K562 (cell line): Measurements from ENCODE around the gene SVOP. TPM values are rescaled to one million over a fixed set of nuclear protein-coding genes. Genes with fewer than 3 reads are reported as not detected.

Experiments
- BHLHE40 ChIP-seq: IDR thresholded peaks from 2 replicates; pipeline ENCODE4 v1.6.1; 2011; ENCODE audit warnings: low read length, improper control_type of control experiment
- CBX5 ChIP-seq: IDR thresholded peaks from 2 replicates; pipeline ENCODE4 v1.6.1; 2014; ENCODE audit warnings: low read depth, borderline replicate concordance
- DMBX1 ChIP-seq: fragments of 250-450 bp; sonication (Bioruptor Pico); IDR thresholded peaks from 2 replicates; pipeline ENCODE4 v1.8.0; 2022; ENCODE audit warnings: inconsistent platforms, mild to moderate bottlenecking, moderate library complexity, borderline replicate concordance
- HMG20B ChIP-seq: fragments of 250-450 bp; sonication (Bioruptor Pico); IDR thresholded peaks from 2 replicates; pipeline ENCODE4 v1.5.0; 2021; ENCODE audit warnings: mild to moderate bottlenecking
- HNRNPK ChIP-seq: fragments of 200-400 bp; formaldehyde crosslinking; IDR thresholded peaks from one replicate; pipeline ENCODE4 v1.6.1; 2018; ENCODE audit warnings: mild to moderate bottlenecking, low read depth, low read length; ENCODE audit not compliant: poor library complexity, severe bottlenecking
- JUNB ChIP-seq: fragments of 450-650 bp; formaldehyde crosslinking; conservative IDR thresholded peaks from 2 replicates; pipeline ENCODE4 v1.4.0; 2020; ENCODE audit warnings: mild to moderate bottlenecking
- KDM4B ChIP-seq, 2 experiments: fragments of 450-650 bp in 1 of 2; sonication (generic) in 1 of 2; IDR thresholded peaks; 2 replicates each; pipeline ENCODE4 v1.6.1; 2016 to 2017; ENCODE audit warnings: borderline replicate concordance in 2 of 2, antibody characterized with exemption in 1 of 2, low read depth in 1 of 2, mild to moderate bottlenecking in 1 of 2
- MEF2A ChIP-seq: IDR thresholded peaks from 2 replicates; pipeline ENCODE4 v1.6.1; 2011; ENCODE audit warnings: low read depth, mild to moderate bottlenecking, low read length, moderate library complexity; ENCODE audit not compliant: control insufficient read depth
- MTA3 ChIP-seq: fragments of 450-650 bp; formaldehyde crosslinking; IDR thresholded peaks from 2 replicates; pipeline ENCODE4 v1.6.1; 2017; ENCODE audit warnings: mild to moderate bottlenecking, borderline replicate concordance
- NBN ChIP-seq: fragments of 450-650 bp; IDR thresholded peaks from 2 replicates; pipeline ENCODE4 v1.6.1; 2016; ENCODE audit warnings: low read depth, mild to moderate bottlenecking
- NCOR1 ChIP-seq: fragments of 450-650 bp; IDR thresholded peaks from 2 replicates; pipeline ENCODE4 v1.6.1; 2016; ENCODE audit warnings: mild to moderate bottlenecking, moderate library complexity
- PHB ChIP-seq: fragments of 250-450 bp; sonication (Bioruptor Pico); IDR thresholded peaks from 2 replicates; pipeline ENCODE4 v1.5.0; 2021
- POLR2G ChIP-seq: fragments of 200-400 bp; formaldehyde crosslinking; IDR thresholded peaks from 2 replicates; pipeline ENCODE4 v1.6.1; 2017; ENCODE audit warnings: low read depth, mild to moderate bottlenecking, antibody characterized with exemption, low read length, moderate library complexity
- POLR3G ChIP-seq: IDR thresholded peaks from 2 replicates; pipeline ENCODE4 v1.6.1; 2011; ENCODE audit not compliant: insufficient read length, insufficient replicate concordance; ENCODE audit errors: extremely low read depth
- SIN3A ChIP-seq, 2 experiments: fragments of 150-350 bp in 1 of 2; IDR thresholded peaks; 2 replicates each; pipeline ENCODE4 v1.6.1; 2011 to 2016; ENCODE audit warnings: borderline replicate concordance in 2 of 2, low read depth in 2 of 2, low read length in 2 of 2, mild to moderate bottlenecking in 2 of 2, moderate library complexity in 2 of 2; ENCODE audit not compliant: control insufficient read depth in 1 of 2
- TBP ChIP-seq: optimal IDR thresholded peaks from 2 replicates; pipeline ENCODE3; 2011; ENCODE audit warnings: low read depth, low read length, improper control_type of control experiment
- XRCC5 ChIP-seq: fragments of 200-400 bp; formaldehyde crosslinking; IDR thresholded peaks from 2 replicates; pipeline ENCODE4 v1.6.1; 2017; ENCODE audit warnings: low read depth, mild to moderate bottlenecking, low read length
- YBX1 ChIP-seq: fragments of 450-650 bp; IDR thresholded peaks from 2 replicates; pipeline ENCODE4 v1.7.1; 2016; ENCODE audit warnings: mild to moderate bottlenecking
- ZNF165 ChIP-seq: fragments of 250-450 bp; sonication (Bioruptor Pico); IDR thresholded peaks from 2 replicates; pipeline ENCODE4 v1.4.0; 2020; ENCODE audit warnings: borderline replicate concordance
- ZNF324 ChIP-seq: fragments of 250-450 bp; sonication (Bioruptor Pico); IDR thresholded peaks from 2 replicates; pipeline ENCODE4 v1.4.0; 2020; ENCODE audit warnings: mild to moderate bottlenecking
- polyA plus RNA-seq, 8 experiments: library from polyadenylated mRNA; depleted of rRNA in 4 of 8; stranded (reverse) in 5 of 8; unstranded in 3 of 8; fragments of >200 nt; fragmentation: Nextera tagmentation in 2 of 8; fragmentation: Illumina TruSeq in 1 of 8; extraction: Ambion mirVana in 2 of 8; extraction: Trizol in 1 of 8; gene quantifications; 2 replicates each; pipeline versions ENCODE4 v1.2.1 to v1.2.3, GENCODE V29; 2011 to 2014; ENCODE audit warnings: inconsistent platforms in 1 of 8, missing spikeins in 1 of 8
- total RNA-seq, 7 experiments: library from RNA; depleted of rRNA in 6 of 7; stranded (reverse); fragments of >200 nt in 6 of 7; fragmentation: Illumina TruSeq in 2 of 7; extraction: Trizol in 2 of 7; gene quantifications; 2 replicates each; pipeline versions ENCODE4 v1.2.1 to v1.2.3, GENCODE V29; 2011 to 2021; ENCODE audit warnings: low replicate concordance in 1 of 7
- TF ChIP-seq, protein P1 (sequence below): fragments of 150-350 bp; IDR thresholded peaks from 2 replicates; pipeline ENCODE4 v1.6.1; 2014; ENCODE audit warnings: low read depth, mild to moderate bottlenecking, low read length, borderline replicate concordance
- TF ChIP-seq, protein P2 (sequence below): fragments of 450-650 bp; conservative IDR thresholded peaks from 2 replicates; pipeline ENCODE4 v1.6.1; 2016; ENCODE audit warnings: missing genetic modification characterization, low read depth, mild to moderate bottlenecking, control low read depth, missing compliant biosample characterization
- TF ChIP-seq, protein P3 (sequence below): sonication (generic); formaldehyde crosslinking; IDR thresholded peaks from 2 replicates; pipeline ENCODE4 v1.9.0; 2022; ENCODE audit warnings: mild to moderate bottlenecking, missing genetic modification reagents

SVOP gene
- total and polyA plus RNA-seq, 9 of the 15 experiments (the other 6 are each of a cell fraction or from before 2014, with no cell fraction given) = 0.01 to 0.09 (median 0.06) TPM; not detected in 1

DNA sequence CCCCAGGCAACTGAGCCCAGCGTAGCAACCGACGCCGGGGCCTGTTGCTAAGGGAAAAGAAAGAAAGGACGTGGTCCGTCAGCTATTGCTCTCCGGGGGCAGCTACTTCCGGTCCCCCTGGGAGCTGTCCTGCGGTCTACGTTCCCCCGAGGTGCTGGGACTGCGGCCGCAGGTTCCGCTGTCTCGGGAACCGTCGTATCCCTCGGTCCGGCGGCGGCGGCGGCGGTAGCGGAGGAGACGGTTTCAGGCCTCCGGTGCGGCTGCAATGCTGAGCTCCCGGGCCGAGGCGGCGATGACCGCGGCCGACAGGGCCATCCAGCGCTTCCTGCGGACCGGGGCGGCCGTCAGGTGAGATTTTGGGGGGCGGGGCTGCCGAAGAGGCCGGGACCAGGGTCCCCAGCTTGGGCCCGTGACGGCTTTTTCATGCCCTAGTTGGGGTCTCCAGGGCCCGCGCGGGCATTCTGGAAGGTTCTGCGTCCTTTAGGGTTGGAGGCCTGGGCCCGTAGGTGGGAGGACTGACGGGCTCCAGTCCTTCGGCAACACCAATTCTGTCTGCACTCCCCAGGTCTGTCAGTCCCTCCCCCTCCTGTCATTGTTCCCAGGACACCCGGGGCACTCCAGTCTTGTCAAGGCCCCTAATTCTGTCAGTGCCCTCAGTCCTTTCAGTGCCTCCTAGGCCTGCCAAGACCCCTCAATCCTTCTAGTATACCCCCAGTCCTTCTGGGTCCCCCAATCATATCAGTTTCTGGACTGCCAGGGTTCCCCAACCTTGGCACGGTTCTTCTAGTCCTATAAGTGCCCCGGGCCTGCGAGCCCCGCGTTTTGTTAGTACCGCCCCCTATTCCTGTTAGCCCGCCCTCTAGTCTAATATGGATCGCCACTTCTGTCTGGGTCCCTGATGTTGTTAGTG lies 31.8 kb upstream of the SVOP start, which contains the start of gene USP30 (continued):
- TF ChIP-seq NBN (no peak), CBX5 (0 out of 2 replicates have a peak, but pooled peaks have one; percentile 40), MEF2A (0 out of 2 replicates have a peak, but pooled peaks have one; percentile 54), HNRNPK (no peak), SIN3A (IDR thresholded peaks at IDR 0.05; ENCODE audit: borderline replicate concordance in 2 of 2, control insufficient read depth in 1 of 2, low read depth in 2 of 2, low read length in 2 of 2) (peak; percentile 84 to 97; a peak in 2 of 4 replicates), KDM4B (IDR thresholded peaks at IDR 0.05; ENCODE audit: borderline replicate concordance in 2 of 2, low read depth in 1 of 2) (peak in 1 of 2 experiments; percentile 99; a peak in 2 of 4 replicates), ZNF324 (CRISPR knock-in tag) (no peak), JUNB (CRISPR knock-in tag) (no peak), NCOR1 (0 out of 2 replicates have a peak, but pooled peaks have one; percentile 30), XRCC5 (peak; percentile 99), MTA3 (peak; percentile 83), YBX1 (no peak), BHLHE40 (peak; percentile 41; the same call in 1 of the 2 replicates), DMBX1 (CRISPR knock-in tag) (no peak), POLR3G (no peak), ZNF165 (CRISPR knock-in tag) (no peak), TBP (peak; percentile 78), PHB (CRISPR knock-in tag) (peak; percentile 94), HMG20B (CRISPR knock-in tag) (0 out of 2 replicates have a peak, but pooled peaks have one; percentile 53), POLR2G (peak; percentile 79)
- TF ChIP-seq, protein P1, sequence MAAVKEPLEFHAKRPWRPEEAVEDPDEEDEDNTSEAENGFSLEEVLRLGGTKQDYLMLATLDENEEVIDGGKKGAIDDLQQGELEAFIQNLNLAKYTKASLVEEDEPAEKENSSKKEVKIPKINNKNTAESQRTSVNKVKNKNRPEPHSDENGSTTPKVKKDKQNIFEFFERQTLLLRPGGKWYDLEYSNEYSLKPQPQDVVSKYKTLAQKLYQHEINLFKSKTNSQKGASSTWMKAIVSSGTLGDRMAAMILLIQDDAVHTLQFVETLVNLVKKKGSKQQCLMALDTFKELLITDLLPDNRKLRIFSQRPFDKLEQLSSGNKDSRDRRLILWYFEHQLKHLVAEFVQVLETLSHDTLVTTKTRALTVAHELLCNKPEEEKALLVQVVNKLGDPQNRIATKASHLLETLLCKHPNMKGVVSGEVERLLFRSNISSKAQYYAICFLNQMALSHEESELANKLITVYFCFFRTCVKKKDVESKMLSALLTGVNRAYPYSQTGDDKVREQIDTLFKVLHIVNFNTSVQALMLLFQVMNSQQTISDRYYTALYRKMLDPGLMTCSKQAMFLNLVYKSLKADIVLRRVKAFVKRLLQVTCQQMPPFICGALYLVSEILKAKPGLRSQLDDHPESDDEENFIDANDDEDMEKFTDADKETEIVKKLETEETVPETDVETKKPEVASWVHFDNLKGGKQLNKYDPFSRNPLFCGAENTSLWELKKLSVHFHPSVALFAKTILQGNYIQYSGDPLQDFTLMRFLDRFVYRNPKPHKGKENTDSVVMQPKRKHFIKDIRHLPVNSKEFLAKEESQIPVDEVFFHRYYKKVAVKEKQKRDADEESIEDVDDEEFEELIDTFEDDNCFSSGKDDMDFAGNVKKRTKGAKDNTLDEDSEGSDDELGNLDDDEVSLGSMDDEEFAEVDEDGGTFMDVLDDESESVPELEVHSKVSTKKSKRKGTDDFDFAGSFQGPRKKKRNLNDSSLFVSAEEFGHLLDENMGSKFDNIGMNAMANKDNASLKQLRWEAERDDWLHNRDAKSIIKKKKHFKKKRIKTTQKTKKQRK = no peak
- TF ChIP-seq, protein P2, sequence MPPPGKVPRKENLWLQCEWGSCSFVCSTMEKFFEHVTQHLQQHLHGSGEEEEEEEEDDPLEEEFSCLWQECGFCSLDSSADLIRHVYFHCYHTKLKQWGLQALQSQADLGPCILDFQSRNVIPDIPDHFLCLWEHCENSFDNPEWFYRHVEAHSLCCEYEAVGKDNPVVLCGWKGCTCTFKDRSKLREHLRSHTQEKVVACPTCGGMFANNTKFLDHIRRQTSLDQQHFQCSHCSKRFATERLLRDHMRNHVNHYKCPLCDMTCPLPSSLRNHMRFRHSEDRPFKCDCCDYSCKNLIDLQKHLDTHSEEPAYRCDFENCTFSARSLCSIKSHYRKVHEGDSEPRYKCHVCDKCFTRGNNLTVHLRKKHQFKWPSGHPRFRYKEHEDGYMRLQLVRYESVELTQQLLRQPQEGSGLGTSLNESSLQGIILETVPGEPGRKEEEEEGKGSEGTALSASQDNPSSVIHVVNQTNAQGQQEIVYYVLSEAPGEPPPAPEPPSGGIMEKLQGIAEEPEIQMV (tag) = no peak
- TF ChIP-seq, protein P3, sequence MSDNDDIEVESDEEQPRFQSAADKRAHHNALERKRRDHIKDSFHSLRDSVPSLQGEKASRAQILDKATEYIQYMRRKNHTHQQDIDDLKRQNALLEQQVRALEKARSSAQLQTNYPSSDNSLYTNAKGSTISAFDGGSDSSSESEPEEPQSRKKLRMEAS (CRISPR knock-in tag) = 0 out of 2 replicates have a peak, but pooled peaks have one; percentile 17
